NCI-H748 treated with DMSO at 0.1 percent for 48 hours (cell line): ENCODE data around the gene STXBP1.

Experiments
- DNase-seq: peaks from one replicate; lab custom pipeline; 2025; lab: John Stamatoyannopoulos, UW

The STXBP1 gene

GRCh38 chr9:127658428-127658827 is 46.4 kb downstream of the STXBP1 start:
- no peak for DNase-seq

GRCh38 chr9:127660886-127661741 is 49.0 kb downstream of the STXBP1 start:
- no peak for DNase-seq

GRCh38 chr9:127662617-127663016 is 50.5 kb downstream of the STXBP1 start:
- DNase-seq: no peak

GRCh38 chr9:127664324-127664677 is 52.2 kb downstream of the STXBP1 start:
- no peak for DNase-seq

- DNase-seq: no peak
Measured at GRCh38 chr9:127664678-127665507, 52.8 kb downstream of the STXBP1 start.

GRCh38 chr9:127667127-127667844 is 55.2 kb downstream of the STXBP1 start:
- DNase-seq: no peak

GRCh38 chr9:127667906-127668305 is 55.8 kb downstream of the STXBP1 start:
- DNase-seq: no peak

GRCh38 chr9:127673234-127673633 is 61.2 kb downstream of the STXBP1 start:
- DNase-seq: no peak

- no peak for DNase-seq
Measured at GRCh38 chr9:127676638-127677037, 64.6 kb downstream of the STXBP1 start.

- no peak for DNase-seq
Measured at GRCh38 chr9:127679506-127679905, 67.4 kb downstream of the STXBP1 start.

- DNase-seq: no peak
Measured at GRCh38 chr9:127680226-127680625, 68.1 kb downstream of the STXBP1 start.

- DNase-seq: no peak
Measured at GRCh38 chr9:127680846-127681245, 68.8 kb downstream of the STXBP1 start.

- DNase-seq: no peak
Measured at GRCh38 chr9:127682351-127683136, 70.5 kb downstream of the STXBP1 start.

GRCh38 chr9:127683723-127684122 is 71.6 kb downstream of the STXBP1 start:
- DNase-seq: no peak

GRCh38 chr9:127684576-127684975 is 72.5 kb downstream of the STXBP1 start:
- DNase-seq: no peak

GRCh38 chr9:127686461-127687393 is 74.7 kb downstream of the STXBP1 start:
- DNase-seq: no peak

GRCh38 chr9:127689329-127690000 is 77.4 kb downstream of the STXBP1 start:
- no peak for DNase-seq

- DNase-seq: no peak
Measured at GRCh38 chr9:127690735-127691134, 78.7 kb downstream of the STXBP1 start.

GRCh38 chr9:127692071-127692470 is 80.0 kb downstream of the STXBP1 start:
- no peak for DNase-seq

- no peak for DNase-seq
Measured at GRCh38 chr9:127693143-127693542, 81.1 kb downstream of the STXBP1 start.
